ENCODE results near the gene FCER1A. TPM values are rescaled to one million over a fixed set of nuclear protein-coding genes. Genes with fewer than 3 reads are reported as not detected.

Gene FCER1A
- total RNA-seq, 1 donor from 2014 or later = 0.52 TPM

DNA sequence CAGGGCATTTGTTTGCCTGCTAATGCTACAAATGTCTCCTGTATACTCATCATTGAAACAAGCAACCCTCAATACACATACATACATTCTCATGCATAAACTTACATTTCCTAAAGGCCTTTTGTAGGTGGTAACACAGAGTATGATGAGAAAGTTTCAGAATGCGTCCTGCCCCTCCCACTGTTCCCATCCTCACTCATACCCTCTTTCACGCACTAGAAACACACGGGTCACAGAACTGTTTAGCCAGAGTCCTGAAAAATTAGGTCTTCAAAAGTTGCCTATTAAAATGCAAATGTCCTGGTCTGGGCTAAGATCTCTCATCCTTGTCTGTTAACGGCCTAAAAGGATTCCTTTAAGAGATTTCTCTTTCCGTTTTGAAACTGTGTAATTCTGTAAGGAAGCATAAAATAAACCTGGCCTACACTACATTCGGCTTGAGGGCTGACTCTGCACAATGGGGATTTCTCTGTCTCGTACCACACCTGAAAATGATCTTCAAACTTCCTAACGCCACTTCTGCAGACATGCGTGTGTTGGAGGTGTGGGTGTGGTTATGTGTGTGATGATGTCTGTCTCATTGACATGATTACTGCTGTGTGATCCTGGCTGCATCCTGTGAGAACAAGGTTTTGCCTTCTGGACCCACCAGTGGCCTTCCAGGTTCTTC, 5.3 kb upstream of the FCER1A start:
- Histone ChIP-seq H3K27ac (ENCODE audit: low read depth, low read length) (no peak overlapping the region), H3K9ac (ENCODE audit: low read depth in 1 of 3, low read length in 3 of 3) (no peak overlapping the region), H3K4me3 (ENCODE audit: low read length in 3 of 3) (no peak overlapping the region), H3K36me3 (ENCODE audit: control insufficient read depth in 3 of 3, insufficient read depth in 3 of 3, low read length in 3 of 3) (no peaks in the 10 kb centered on the region), H3K27me3 (ENCODE audit: control insufficient read depth in 3 of 3, insufficient read depth in 3 of 3, low read length in 3 of 3) (no peaks in the 10 kb centered on the region), H3K4me1 (ENCODE audit: control insufficient read depth in 3 of 3, insufficient read depth in 3 of 3, low read length in 3 of 3) (no peaks in the 10 kb centered on the region), H3K9me3 (ENCODE audit: control insufficient read depth in 3 of 3, low read length in 3 of 3) (no peaks in the 10 kb centered on the region)

DNA sequence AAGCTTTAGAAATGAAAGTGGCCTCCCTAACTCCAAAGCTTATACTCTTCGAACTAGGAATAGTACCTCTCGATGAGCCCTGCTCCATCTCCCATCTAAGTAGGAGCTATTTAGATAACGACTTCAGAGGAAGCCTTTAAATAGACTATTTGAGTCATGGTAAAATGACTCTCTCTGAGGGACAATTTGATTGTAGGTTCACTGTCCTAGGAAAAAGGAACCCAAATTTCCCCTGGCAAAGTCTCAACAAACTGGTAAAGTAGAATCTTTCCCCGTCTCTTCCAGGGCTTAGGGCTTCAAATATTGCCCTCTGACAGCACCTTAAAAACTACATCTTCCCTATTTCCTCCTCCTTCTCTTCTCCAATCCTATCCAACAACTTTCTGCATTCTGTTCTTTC, 2.0 kb upstream of the FCER1A start:
- Histone ChIP-seq H3K27me3 (ENCODE audit: control insufficient read depth in 3 of 3, insufficient read depth in 3 of 3, low read length in 3 of 3) (no peaks in the 10 kb centered on the region), H3K9me3 (ENCODE audit: control insufficient read depth in 3 of 3, low read length in 3 of 3) (no peaks in the 10 kb centered on the region), H3K4me1 (ENCODE audit: control insufficient read depth in 3 of 3, insufficient read depth in 3 of 3, low read length in 3 of 3) (no peaks in the 10 kb centered on the region), H3K4me3 (ENCODE audit: low read length in 3 of 3) (no peak overlapping the region), H3K27ac (ENCODE audit: low read depth, low read length) (no peak overlapping the region), H3K9ac (ENCODE audit: low read depth in 1 of 3, low read length in 3 of 3) (no peak overlapping the region), H3K36me3 (ENCODE audit: control insufficient read depth in 3 of 3, insufficient read depth in 3 of 3, low read length in 3 of 3) (no peaks in the 10 kb centered on the region)

DNA sequence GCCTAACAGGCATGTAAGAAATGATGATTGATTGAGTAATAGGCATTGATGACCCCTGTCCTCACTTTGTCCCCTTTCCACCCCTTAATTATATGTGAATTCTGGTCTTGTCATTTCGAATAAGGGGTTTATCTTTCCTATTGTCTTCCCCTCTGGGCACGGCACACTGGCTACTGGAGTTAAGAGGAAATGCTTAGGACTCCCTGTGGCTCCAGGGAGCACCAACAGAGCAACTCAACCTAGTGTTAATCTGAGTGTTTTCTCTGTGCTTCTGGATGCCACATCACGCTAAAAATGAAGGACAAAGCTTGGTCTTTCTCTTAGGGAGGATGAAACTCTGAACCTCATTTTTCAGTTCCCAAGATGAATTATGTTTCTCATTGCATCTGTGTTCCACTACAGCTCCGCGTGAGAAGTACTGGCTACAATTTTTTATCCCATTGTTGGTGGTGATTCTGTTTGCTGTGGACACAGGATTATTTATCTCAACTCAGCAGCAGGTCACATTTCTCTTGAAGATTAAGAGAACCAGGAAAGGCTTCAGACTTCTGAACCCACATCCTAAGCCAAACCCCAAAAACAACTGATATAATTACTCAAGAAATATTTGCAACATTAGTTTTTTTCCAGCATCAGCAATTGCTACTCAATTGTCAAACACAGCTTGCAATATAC, 5.3 kb downstream of the FCER1A start:
- H3K4me3 ChIP-seq (ENCODE audit: low read length in 3 of 3) = no peak overlapping the region
- H3K9ac ChIP-seq (ENCODE audit: low read depth in 1 of 3, low read length in 3 of 3) = no peak overlapping the region
- peaks cover 0 to 2% (median 0%) of the 10 kb centered on the region in 3 donors for H3K27me3 ChIP-seq (ENCODE audit: control insufficient read depth in 3 of 3, insufficient read depth in 3 of 3, low read length in 3 of 3)
- no peak overlapping the region for H3K27ac ChIP-seq (ENCODE audit: low read depth, low read length)
- H3K9me3 ChIP-seq (ENCODE audit: control insufficient read depth in 3 of 3, low read length in 3 of 3) = no peaks in the 10 kb centered on the region
- H3K36me3 ChIP-seq (ENCODE audit: control insufficient read depth in 3 of 3, insufficient read depth in 3 of 3, low read length in 3 of 3) = no peaks in the 10 kb centered on the region
- no peaks in the 10 kb centered on the region for H3K4me1 ChIP-seq (ENCODE audit: control insufficient read depth in 3 of 3, insufficient read depth in 3 of 3, low read length in 3 of 3)

DNA sequence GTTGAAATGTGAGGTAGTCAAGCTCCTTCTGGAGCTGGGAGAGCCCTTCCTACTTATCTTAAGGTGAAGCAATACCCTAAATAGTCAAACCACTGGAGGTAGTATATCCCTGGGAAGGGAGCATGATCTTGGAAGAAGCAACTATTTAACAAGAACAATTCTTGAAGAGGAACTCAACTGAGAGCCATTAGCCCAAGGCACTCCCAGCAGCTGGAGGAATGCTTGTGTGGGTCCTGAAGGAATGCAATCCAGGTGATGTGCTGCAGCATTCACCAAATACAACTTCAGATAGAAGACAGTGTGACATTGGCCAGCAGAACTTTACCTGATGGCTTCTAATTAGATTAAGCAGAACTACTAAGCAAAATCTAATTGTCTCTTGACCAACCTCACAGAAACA, 9.5 kb downstream of the FCER1A start:
- Histone ChIP-seq H3K4me1 (ENCODE audit: control insufficient read depth in 3 of 3, insufficient read depth in 3 of 3, low read length in 3 of 3) (no peaks in the 10 kb centered on the region), H3K9ac (ENCODE audit: low read depth in 1 of 3, low read length in 3 of 3) (no peak overlapping the region)

DNA sequence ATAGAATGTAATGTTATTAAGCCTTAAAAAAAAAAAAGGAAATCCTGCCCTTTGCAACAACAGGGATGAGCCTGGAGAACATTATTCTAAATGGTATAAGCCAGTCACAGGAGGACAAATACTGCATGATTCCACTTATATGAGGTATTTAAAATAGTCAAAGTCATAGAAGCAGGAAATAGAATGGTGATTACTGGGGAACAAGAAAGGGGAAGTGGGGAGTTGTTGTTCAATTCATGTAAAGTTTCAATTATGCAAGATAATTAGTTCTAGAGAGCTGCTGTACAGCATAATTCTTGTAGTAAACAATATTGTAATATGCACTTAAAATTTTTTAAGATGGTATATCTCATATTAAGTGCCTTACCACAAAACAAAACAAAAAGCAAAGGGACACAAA, 13.2 kb downstream of the FCER1A start:
- Histone ChIP-seq H3K9ac (ENCODE audit: low read depth in 1 of 3, low read length in 3 of 3) (no peak overlapping the region), H3K4me3 (ENCODE audit: low read length in 3 of 3) (no peak overlapping the region), H3K9me3 (ENCODE audit: control insufficient read depth in 3 of 3, low read length in 3 of 3) (no peaks in the 10 kb centered on the region), H3K36me3 (ENCODE audit: control insufficient read depth in 3 of 3, insufficient read depth in 3 of 3, low read length in 3 of 3) (no peaks in the 10 kb centered on the region), H3K27ac (ENCODE audit: low read depth, low read length) (no peak overlapping the region), H3K4me1 (ENCODE audit: control insufficient read depth in 3 of 3, insufficient read depth in 3 of 3, low read length in 3 of 3) (no peaks in the 10 kb centered on the region), H3K27me3 (ENCODE audit: control insufficient read depth in 3 of 3, insufficient read depth in 3 of 3, low read length in 3 of 3) (no peaks in the 10 kb centered on the region)

More for the DNA sequence above, 9.5 kb downstream of the FCER1A start:
- Histone ChIP-seq H3K36me3 (ENCODE audit: control insufficient read depth in 3 of 3, insufficient read depth in 3 of 3, low read length in 3 of 3) (no peaks in the 10 kb centered on the region), H3K27me3 (ENCODE audit: control insufficient read depth in 3 of 3, insufficient read depth in 3 of 3, low read length in 3 of 3) (no peaks in the 10 kb centered on the region), H3K4me3 (ENCODE audit: low read length in 3 of 3) (no peak overlapping the region), H3K27ac (ENCODE audit: low read depth, low read length) (no peak overlapping the region), H3K9me3 (ENCODE audit: control insufficient read depth in 3 of 3, low read length in 3 of 3) (no peaks in the 10 kb centered on the region)

DNA sequence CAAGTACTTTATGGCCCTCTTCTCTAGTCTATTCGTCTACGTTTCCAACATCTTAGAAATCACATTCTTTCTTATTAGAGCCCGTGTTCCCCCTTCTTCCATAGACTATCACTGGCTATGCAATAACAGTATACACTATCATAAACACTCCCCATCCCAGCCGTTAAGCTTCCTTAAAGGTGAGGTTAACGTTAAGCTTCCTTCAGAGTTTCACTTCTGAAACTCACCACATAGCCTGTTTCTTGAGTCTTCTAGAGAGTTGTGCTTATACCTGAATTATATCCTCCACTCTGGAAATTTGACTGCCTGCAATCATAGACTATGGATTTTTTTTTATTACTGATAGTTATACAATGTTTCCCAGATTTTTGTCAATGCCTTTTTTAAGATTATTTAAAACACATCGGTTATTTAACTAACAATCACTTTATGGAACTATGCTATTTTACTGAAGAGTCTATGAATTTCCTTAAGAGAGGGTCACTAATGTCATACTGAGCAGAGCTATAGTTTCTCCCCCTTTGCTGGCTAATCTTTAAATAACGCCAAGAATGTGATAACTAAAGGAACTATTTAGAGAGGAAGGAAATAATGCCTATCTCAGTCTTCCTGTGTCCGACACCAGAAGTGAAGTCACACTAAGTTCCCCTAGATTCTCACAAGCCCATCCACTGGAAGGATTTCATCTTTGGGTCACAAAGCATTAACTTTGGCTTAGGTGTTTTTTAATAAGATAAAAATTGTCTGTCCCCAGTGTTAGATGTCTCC, 16.8 kb downstream of the FCER1A start:
- H3K9ac ChIP-seq (ENCODE audit: low read depth in 1 of 3, low read length in 3 of 3) = no peak overlapping the region
- H3K4me3 ChIP-seq (ENCODE audit: low read length in 3 of 3) = no peak overlapping the region
- no peaks in the 10 kb centered on the region for H3K4me1 ChIP-seq (ENCODE audit: control insufficient read depth in 3 of 3, insufficient read depth in 3 of 3, low read length in 3 of 3)
- no peak overlapping the region for H3K27ac ChIP-seq (ENCODE audit: low read depth, low read length)
- H3K9me3 ChIP-seq (ENCODE audit: control insufficient read depth in 3 of 3, low read length in 3 of 3) = no peaks in the 10 kb centered on the region
- no peaks in the 10 kb centered on the region for H3K27me3 ChIP-seq (ENCODE audit: control insufficient read depth in 3 of 3, insufficient read depth in 3 of 3, low read length in 3 of 3)
- H3K36me3 ChIP-seq (ENCODE audit: control insufficient read depth in 3 of 3, insufficient read depth in 3 of 3, low read length in 3 of 3) = no peaks in the 10 kb centered on the region

DNA sequence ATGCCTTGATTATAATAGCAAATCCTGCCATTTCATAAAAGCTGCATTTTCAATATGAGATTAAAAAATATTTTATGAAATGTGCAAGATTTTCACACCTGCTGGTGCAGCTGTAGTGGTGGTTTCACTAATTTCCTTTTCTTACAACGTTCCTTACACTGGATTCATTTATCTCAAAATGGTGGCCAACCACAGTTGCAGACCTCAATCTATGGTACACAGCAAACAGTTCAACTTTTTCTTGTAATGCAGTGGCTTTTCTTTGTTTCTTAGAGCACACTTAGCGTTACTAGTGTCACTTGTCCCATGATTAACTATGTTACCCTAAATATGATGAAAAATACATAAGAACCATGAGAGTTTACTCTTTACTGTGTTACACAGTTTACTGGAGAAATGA, 32.7 kb downstream of the FCER1A start:
- no peak overlapping the region for H3K9ac ChIP-seq (ENCODE audit: low read depth in 1 of 3, low read length in 3 of 3)

DNA sequence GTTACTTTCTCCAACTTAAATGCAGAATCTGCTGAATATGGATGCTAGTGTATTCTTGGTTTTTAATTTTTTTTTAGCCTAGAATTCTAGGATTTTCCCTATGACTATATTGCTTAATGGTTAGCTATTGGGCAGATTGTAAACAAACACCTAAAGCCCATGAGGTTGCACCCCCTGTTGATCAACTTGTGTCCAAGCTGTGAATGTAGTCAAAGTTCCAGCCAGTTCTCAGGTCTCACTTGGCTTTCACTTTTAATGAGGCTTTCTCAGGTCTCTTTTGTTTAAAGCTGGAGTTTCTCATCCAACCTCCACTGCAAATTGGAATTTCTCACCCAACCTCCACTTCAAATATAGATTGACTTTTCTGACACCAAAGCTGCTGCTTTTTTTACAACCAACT, 35.9 kb downstream of the FCER1A start:
- Histone ChIP-seq H3K27ac (ENCODE audit: low read depth, low read length) (no peak overlapping the region), H3K9me3 (ENCODE audit: control insufficient read depth in 3 of 3, low read length in 3 of 3) (no peaks in the 10 kb centered on the region), H3K36me3 (ENCODE audit: control insufficient read depth in 3 of 3, insufficient read depth in 3 of 3, low read length in 3 of 3) (no peaks in the 10 kb centered on the region), H3K4me3 (ENCODE audit: low read length in 3 of 3) (no peak overlapping the region), H3K9ac (ENCODE audit: low read depth in 1 of 3, low read length in 3 of 3) (no peak overlapping the region), H3K4me1 (ENCODE audit: control insufficient read depth in 3 of 3, insufficient read depth in 3 of 3, low read length in 3 of 3) (no peaks in the 10 kb centered on the region), H3K27me3 (ENCODE audit: control insufficient read depth in 3 of 3, insufficient read depth in 3 of 3, low read length in 3 of 3) (no peaks in the 10 kb centered on the region)

More for the DNA sequence above, 32.7 kb downstream of the FCER1A start:
- Histone ChIP-seq H3K36me3 (ENCODE audit: control insufficient read depth in 3 of 3, insufficient read depth in 3 of 3, low read length in 3 of 3) (no peaks in the 10 kb centered on the region), H3K9me3 (ENCODE audit: control insufficient read depth in 3 of 3, low read length in 3 of 3) (no peaks in the 10 kb centered on the region), H3K4me1 (ENCODE audit: control insufficient read depth in 3 of 3, insufficient read depth in 3 of 3, low read length in 3 of 3) (no peaks in the 10 kb centered on the region), H3K27me3 (ENCODE audit: control insufficient read depth in 3 of 3, insufficient read depth in 3 of 3, low read length in 3 of 3) (no peaks in the 10 kb centered on the region), H3K27ac (ENCODE audit: low read depth, low read length) (no peak overlapping the region), H3K4me3 (ENCODE audit: low read length in 3 of 3) (no peak overlapping the region)

DNA sequence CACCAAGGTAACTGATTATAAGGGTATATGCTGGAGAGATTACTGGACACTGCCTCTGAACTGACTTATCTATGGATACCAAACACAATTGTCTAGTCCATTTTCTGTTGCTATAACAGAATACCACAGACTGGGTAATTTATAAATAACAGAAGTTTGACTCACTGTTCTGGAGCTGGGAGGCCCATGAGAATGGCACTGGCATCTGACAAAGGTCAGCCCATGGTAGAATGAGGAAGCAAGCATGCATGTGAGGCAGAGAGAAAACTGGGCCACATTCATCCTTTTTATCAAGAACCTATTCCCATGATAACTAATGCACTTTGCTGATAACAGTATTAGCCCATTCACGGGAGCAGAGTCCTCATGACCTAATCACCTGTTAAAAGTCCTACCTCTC, 37.4 kb downstream of the FCER1A start:
- Histone ChIP-seq H3K27me3 (ENCODE audit: control insufficient read depth in 3 of 3, insufficient read depth in 3 of 3, low read length in 3 of 3) (no peaks in the 10 kb centered on the region), H3K9me3 (ENCODE audit: control insufficient read depth in 3 of 3, low read length in 3 of 3) (no peaks in the 10 kb centered on the region), H3K4me3 (ENCODE audit: low read length in 3 of 3) (no peak overlapping the region), H3K36me3 (ENCODE audit: control insufficient read depth in 3 of 3, insufficient read depth in 3 of 3, low read length in 3 of 3) (no peaks in the 10 kb centered on the region), H3K9ac (ENCODE audit: low read depth in 1 of 3, low read length in 3 of 3) (no peak overlapping the region), H3K4me1 (ENCODE audit: control insufficient read depth in 3 of 3, insufficient read depth in 3 of 3, low read length in 3 of 3) (no peaks in the 10 kb centered on the region), H3K27ac (ENCODE audit: low read depth, low read length) (no peak overlapping the region)

DNA sequence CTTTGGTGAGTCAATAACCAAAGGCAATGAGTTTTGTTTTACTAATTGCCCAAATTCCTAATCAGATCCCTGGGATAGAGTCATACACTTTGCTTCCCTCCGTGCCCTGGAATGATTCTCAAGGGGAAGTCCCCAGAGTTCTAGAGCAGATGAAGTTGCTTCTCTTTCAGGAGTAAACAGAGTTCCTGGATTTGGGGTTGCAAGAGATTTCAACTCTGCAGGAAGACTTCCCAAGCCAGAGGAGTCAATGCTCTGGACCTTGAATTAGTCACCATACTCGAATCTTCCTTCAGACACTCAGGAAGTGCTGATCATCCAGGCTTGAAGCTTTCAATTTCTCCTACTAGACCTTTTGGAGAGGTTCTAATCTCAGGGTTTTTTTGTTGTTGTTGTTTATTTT, 39.6 kb downstream of the FCER1A start:
- no peaks in the 10 kb centered on the region for H3K4me1 ChIP-seq (ENCODE audit: control insufficient read depth in 3 of 3, insufficient read depth in 3 of 3, low read length in 3 of 3)
- H3K27me3 ChIP-seq (ENCODE audit: control insufficient read depth in 3 of 3, insufficient read depth in 3 of 3, low read length in 3 of 3) = no peaks in the 10 kb centered on the region
- no peak overlapping the region for H3K4me3 ChIP-seq (ENCODE audit: low read length in 3 of 3)
- no peaks in the 10 kb centered on the region for H3K9me3 ChIP-seq (ENCODE audit: control insufficient read depth in 3 of 3, low read length in 3 of 3)
- no peak overlapping the region for H3K27ac ChIP-seq (ENCODE audit: low read depth, low read length)
- no peaks in the 10 kb centered on the region for H3K36me3 ChIP-seq (ENCODE audit: control insufficient read depth in 3 of 3, insufficient read depth in 3 of 3, low read length in 3 of 3)
- H3K9ac ChIP-seq (ENCODE audit: low read depth in 1 of 3, low read length in 3 of 3) = no peak overlapping the region
